ENCODE results near the gene UCP3.
A peak's percentile ranks its signal among the peaks of the same experiment; 100 is the strongest.

Gene UCP3

DNA sequence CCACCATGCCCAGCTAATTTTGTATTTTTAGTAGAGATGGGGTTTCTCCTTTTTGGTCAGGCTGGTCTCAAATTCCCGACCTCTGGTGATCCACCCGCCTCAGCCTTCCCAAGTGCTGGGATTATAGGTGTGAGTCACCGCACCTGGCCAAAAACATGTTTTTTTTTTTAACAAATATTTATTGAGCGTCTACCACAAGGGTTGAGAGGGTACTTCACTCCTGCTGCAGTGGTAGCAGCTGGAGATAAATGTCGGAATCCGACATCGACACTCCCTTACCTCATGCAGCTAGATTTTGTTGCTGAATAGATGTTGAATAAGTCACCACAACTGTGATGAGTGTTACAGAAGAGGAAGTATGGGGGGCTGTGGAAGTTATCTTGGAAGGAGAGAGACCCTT, 57.1 kb downstream of the UCP3 start:
- DNase-seq = no peak

DNA sequence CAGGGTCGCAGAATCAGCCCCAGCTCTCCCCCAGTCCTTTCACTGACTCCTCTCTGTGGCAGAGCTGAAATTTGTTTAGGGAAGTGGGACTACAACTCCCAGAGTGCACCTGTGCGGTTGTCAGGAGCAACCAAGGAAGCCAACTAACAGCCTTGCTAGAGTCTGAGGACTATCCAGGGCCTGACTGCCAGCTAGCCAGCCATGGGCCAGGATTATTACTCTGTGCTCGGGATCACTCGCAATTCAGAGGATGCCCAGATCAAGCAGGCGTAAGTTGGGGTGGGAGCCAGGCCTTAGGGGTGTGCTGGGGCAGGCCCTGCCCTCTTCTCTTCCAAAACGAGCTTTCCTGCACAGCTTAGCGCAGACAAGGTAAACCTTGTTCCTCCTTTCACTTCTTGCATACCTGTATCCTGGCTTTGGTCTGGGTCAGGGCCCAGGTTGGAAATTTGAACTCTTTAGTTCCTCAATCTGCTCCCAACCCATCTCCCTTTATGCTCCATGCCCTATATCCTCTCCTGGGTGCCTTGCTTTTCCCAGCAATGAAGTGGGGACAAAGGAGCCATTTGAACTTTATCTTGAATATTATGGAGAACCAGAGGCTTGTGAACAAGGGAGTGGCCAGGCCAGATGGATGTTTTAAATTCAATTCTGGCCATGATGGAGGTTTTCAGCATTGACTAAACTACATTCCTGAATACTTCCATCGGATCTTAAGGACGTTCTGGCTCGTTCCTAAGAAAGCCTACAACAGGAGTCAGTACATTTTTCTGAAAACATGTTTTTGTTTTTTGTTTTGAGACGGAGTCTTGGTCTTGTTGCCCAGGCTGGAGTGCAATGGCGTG, 57.8 kb downstream of the UCP3 start, which contains the start of gene DNAJB13:
Gene DNAJB13, plus strand, starts transcription at position 158 of the 842 bp plus-strand sequence. Its CDS starts 44 bp downstream, at position 202.
- DNase-seq = peak; percentile 45 to 63 (median 59)
